Heart left ventricle (tissue), 16 donors: ENCODE data around the gene SNTB2. TPM values are rescaled to one million over a fixed set of nuclear protein-coding genes. Genes with fewer than 3 reads are reported as not detected.
A peak's percentile ranks its signal among the peaks of the same experiment; 100 is the strongest.

Experiments used
- ATAC-seq, 4 donors: fragments of 200-7000 bp; cut with Tn5 transposase; one replicate each; pipeline ENCODE4 v1.9.1; 2020 to 2022; ENCODE audit warnings: moderate library complexity in 4 of 4, mild to moderate bottlenecking in 3 of 4, moderate number of reproducible peaks in 1 of 4
- DNase-seq, 5 donors: peaks; one replicate each; pipeline ENCODE4 v3.0.0-alpha.2; 2020
- H3K27ac ChIP-seq, 12 donors: fragments of 200-600 bp; sonication (generic) in 4 of 12; one replicate each; pipeline versions ENCODE4 v1.5.0 to v1.8.0; 2016 to 2022; ENCODE audit warnings: mild to moderate bottlenecking in 2 of 12
- H3K27me3 ChIP-seq, 9 donors: fragments of 200-600 bp; sonication (generic) in 2 of 9; one replicate each; pipeline versions ENCODE4 v1.5.1 to v1.8.0; 2016 to 2022; ENCODE audit warnings: mild to moderate bottlenecking in 3 of 9
- H3K36me3 ChIP-seq, 9 donors: fragments of 200-600 bp; sonication (generic) in 2 of 9; one replicate each; pipeline versions ENCODE4 v1.5.0 to v1.8.0; 2018 to 2022; ENCODE audit warnings: mild to moderate bottlenecking in 2 of 9
- H3K4me1 ChIP-seq, 12 donors: fragments of 200-600 bp; sonication (generic) in 4 of 12; one replicate each; pipeline versions ENCODE4 v1.5.0 to v1.8.0; 2016 to 2022; ENCODE audit warnings: mild to moderate bottlenecking in 3 of 12
- H3K4me3 ChIP-seq, 12 donors: fragments of 200-600 bp; sonication (generic) in 4 of 12; one replicate each; pipeline versions ENCODE4 v1.5.0 to v1.8.0; 2017 to 2022; ENCODE audit warnings: mild to moderate bottlenecking in 9 of 12, moderate library complexity in 4 of 12
- H3K9me3 ChIP-seq, 12 donors: fragments of 200-600 bp; sonication (generic) in 4 of 12; one replicate each; pipeline versions ENCODE4 v1.5.0 to v1.8.0; 2016 to 2022; ENCODE audit warnings: mild to moderate bottlenecking in 1 of 12
- CTCF ChIP-seq, 12 donors: fragments of 200-600 bp; sonication (generic) in 4 of 12; IDR thresholded peaks; one replicate each; pipeline versions ENCODE4 v1.5.0 to v1.8.0; 2018 to 2022; ENCODE audit warnings: antibody characterized with exemption in 12 of 12, mild to moderate bottlenecking in 5 of 12
- POLR2A ChIP-seq, 2 donors: fragments of 450-650 bp; IDR thresholded peaks; one replicate each; pipeline ENCODE4 v1.6.1; 2017; ENCODE audit warnings: antibody characterized with exemption in 2 of 2, mild to moderate bottlenecking in 2 of 2, moderate library complexity in 2 of 2
- WGBS, 4 donors: extraction: QIAGEN DNeasy Blood & Tissue Kit in 2 of 4; methylation state at CpG; one replicate each; pipeline versions ENCODE4 v1.1.5 to v1.1.7; 2013 to 2018; 5-methylcytosine and 5-hydroxymethylcytosine counted together
- intact Hi-C, 10 donors: fragments of 100-400 bp; cut with DNase I; formaldehyde crosslinking; loops; one replicate each; pipeline versions ENCODE4 v1.11.1 to v1.14.2; 2022
- polyA plus RNA-seq, 2 donors: library from polyadenylated mRNA; stranded (reverse); fragments of 200-250 nt; gene quantifications; one replicate each; pipeline ENCODE4 v1.2.3, GENCODE V29; 2013
- total RNA-seq, 9 donors: library from RNA; depleted of rRNA in 2 of 9; stranded (reverse); fragments of >200 nt in 2 of 9; fragmentation: NEBNext Ultra II Directional in 3 of 9; extraction: Animal tissue kit (Norgen Biotek cat#: 25700) in 3 of 9; gene quantifications; one replicate each; pipeline versions ENCODE4 v1.1.0 to v1.2.4, GENCODE V29; 2016 to 2023
- donor health status: ischemic (EF 13 %, LVEDD 7.1; RV severe dilation, severe dysfunction).
- donor health status: healthy with polysubstance abuse.
- donor health status: DM: no; HTN: yes; CAD: no.
- donor health status: DM: no; HTN: no; CAD: no.
- donor health status: ischemic (EF 25% LVEDD 6.9; RV normal size, moderate dysfunction).
- donor health status: ischemic (EF 25% LVEDD 5.7; RV mildly dilated, moderate dysfunction).
- donor health status: healthy.
- donor health status: DM: yes; HTN: yes; CAD: no.
- donor health status: ischemic (EF 35%, LVEDD 5.7; RV mildly dilated, moderate dysfunction).
- donor health status: nonischemic (EF 11% LVEDD 7.7; RV severe dilation, severe dysfunction).
- donor health status: DM: yes; HTN: yes; CAD: no.
- donor health status: PGD.
- donor health status: ischemic (EF 29% LVEDD 5.4; RV normal size, mild dysfunction).
- donor health status: nonischemic (EF 23%, LVEDD 6.1; RV moderate dilation, normal function).

The SNTB2 gene
- total and polyA plus RNA-seq, 11 donors: 2.2 to 28.5 (median 13.0) TPM

- intact Hi-C loops: no loop called here
- TF ChIP-seq CTCF (IDR thresholded peaks at IDR 0.05): no peak
- TF ChIP-seq POLR2A (IDR thresholded peaks at IDR 0.05): no peak
- Histone ChIP-seq H3K36me3 (no peaks in the 10 kb centered on the region), H3K4me1 (peaks cover 0 to 37% (median 4%) of the 10 kb centered on the region in 12 donors), H3K9me3 (no peaks in the 10 kb centered on the region), H3K4me3 (no peak overlapping the region), H3K27me3 (no peaks in the 10 kb centered on the region), H3K27ac (no peak overlapping the region)
- WGBS, 4 donors: 55 to 72% (median 71%) methylated on average over 2 of the region's 2 CpGs
- DNase-seq (no peak), ATAC-seq (no peak)
These were observed 14.3 kb downstream of the SNTB2 start for GRCh38 chr16:69201291-69201690.

- Histone ChIP-seq H3K27ac (no peak overlapping the region), H3K4me1 (peaks cover 0 to 35% (median 4%) of the 10 kb centered on the region in 12 donors), H3K4me3 (no peak overlapping the region), H3K27me3 (no peaks in the 10 kb centered on the region), H3K9me3 (no peaks in the 10 kb centered on the region), H3K36me3 (no peaks in the 10 kb centered on the region)
- DNase-seq (no peak), ATAC-seq (no peak)
- intact Hi-C loops: no loop called here
- WGBS, 4 donors: 56 to 64% (median 63%) methylated on average over 2 of the region's 2 CpGs
- TF ChIP-seq POLR2A (IDR thresholded peaks at IDR 0.05) (no peak), CTCF (IDR thresholded peaks at IDR 0.05) (no peak)
These were observed 14.8 kb downstream of the SNTB2 start for GRCh38 chr16:69201787-69202186.

- intact Hi-C loops: no loop called here
- no peaks in the 10 kb centered on the region for H3K27me3 ChIP-seq
- H3K36me3 ChIP-seq: no peaks in the 10 kb centered on the region
- H3K4me1 ChIP-seq: peaks cover 0 to 29% (median 4%) of the 10 kb centered on the region in 12 donors
- H3K4me3 ChIP-seq: no peak overlapping the region
- DNase-seq (no peak), ATAC-seq (peak in 2 of 4 donors; percentile 28 to 51)
- no peaks in the 10 kb centered on the region for H3K9me3 ChIP-seq
- TF ChIP-seq CTCF (IDR thresholded peaks at IDR 0.05) (no peak), POLR2A (IDR thresholded peaks at IDR 0.05) (no peak)
- peak overlapping the region in 2 of 12 donors; percentile 41 to 42 for H3K27ac ChIP-seq
These were observed 17.2 kb downstream of the SNTB2 start for GRCh38 chr16:69204172-69204571.

GRCh38 chr16:69209735-69210134, 22.8 kb downstream of the SNTB2 start:
- TF ChIP-seq POLR2A (IDR thresholded peaks at IDR 0.05) (no peak), CTCF (IDR thresholded peaks at IDR 0.05) (no peak)
- H3K4me1 ChIP-seq: peaks cover 0 to 13% (median 0%) of the 10 kb centered on the region in 12 donors
- H3K4me3 ChIP-seq: no peak overlapping the region
- intact Hi-C loops: no loop called here
- H3K9me3 ChIP-seq: no peaks in the 10 kb centered on the region
- 95 to 98% (median 96%) methylated on average over 4 of the region's 4 CpGs for WGBS, 4 donors
- DNase-seq (no peak), ATAC-seq (no peak)
- H3K36me3 ChIP-seq: no peaks in the 10 kb centered on the region
- H3K27ac ChIP-seq: no peak overlapping the region
- no peaks in the 10 kb centered on the region for H3K27me3 ChIP-seq
